GM19240 (cell line): ENCODE results near the gene EPX.
"Not testable (repeated sequence)": the region's sequence is repeated elsewhere in the genome, so short reads cannot be mapped to it uniquely, and the experiment has no call there.

Experiments used
- DNase-seq: peaks from one replicate; pipeline ENCODE4 v3.0.0; 2011; ENCODE audit warnings: low spot score; ENCODE audit not compliant: insufficient read length

The EPX gene, protein sequence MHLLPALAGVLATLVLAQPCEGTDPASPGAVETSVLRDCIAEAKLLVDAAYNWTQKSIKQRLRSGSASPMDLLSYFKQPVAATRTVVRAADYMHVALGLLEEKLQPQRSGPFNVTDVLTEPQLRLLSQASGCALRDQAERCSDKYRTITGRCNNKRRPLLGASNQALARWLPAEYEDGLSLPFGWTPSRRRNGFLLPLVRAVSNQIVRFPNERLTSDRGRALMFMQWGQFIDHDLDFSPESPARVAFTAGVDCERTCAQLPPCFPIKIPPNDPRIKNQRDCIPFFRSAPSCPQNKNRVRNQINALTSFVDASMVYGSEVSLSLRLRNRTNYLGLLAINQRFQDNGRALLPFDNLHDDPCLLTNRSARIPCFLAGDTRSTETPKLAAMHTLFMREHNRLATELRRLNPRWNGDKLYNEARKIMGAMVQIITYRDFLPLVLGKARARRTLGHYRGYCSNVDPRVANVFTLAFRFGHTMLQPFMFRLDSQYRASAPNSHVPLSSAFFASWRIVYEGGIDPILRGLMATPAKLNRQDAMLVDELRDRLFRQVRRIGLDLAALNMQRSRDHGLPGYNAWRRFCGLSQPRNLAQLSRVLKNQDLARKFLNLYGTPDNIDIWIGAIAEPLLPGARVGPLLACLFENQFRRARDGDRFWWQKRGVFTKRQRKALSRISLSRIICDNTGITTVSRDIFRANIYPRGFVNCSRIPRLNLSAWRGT

GRCh38 chr17:58192612-58193011 is at the start of gene EPX:
EPX (plus strand) TSS chr17:58192726; CDS start chr17:58192847, 121 bp downstream.
- no peak for DNase-seq

DNA sequence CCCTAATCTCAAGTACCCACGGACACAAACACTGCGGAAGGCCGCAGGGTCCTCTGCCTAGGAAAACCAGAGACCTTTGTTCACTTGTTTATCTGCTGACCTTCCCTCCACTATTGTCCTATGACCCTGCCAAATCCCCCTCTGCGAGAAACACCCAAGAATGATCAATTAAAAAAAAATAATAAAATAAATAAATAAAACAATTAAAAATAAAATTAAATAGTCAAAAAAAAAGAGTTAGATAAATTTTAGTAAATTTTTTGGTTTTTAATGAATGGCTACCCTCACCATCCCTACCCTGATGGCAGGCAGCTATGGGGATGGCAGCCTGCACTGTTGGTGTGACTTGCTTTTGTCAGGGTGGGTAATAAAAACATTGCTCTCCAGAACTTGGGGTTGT is 49.2 kb upstream of the EPX start:
- DNase-seq, result not testable (repeated sequence)

- no peak for DNase-seq
Observed at GRCh38 chr17:58144801-58145200, 47.7 kb upstream of the EPX start.

DNA sequence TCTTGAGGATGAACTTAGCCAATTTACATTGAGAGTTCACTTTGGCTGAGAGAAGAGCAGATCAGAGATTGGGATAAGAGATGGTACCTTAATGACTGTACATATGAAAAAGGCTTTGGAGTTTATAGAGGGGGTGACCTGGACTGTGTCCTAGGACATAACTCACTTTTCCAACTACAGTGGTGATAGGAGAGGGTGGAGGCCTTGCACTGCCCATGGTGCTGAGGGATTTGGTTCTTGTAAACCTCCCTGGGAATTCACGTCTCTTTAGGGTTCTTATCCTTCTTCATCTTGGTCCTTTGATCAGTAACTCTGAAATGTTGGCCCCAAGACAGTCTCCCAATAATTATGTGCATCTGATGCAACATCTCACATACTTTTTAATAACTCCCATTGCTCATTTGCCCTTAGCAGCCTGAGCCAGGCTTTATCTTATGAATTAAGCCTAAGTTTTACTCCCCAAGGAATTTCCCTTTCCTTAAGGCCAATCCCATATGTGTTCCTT is 44.5 kb upstream of the EPX start, which contains the start of gene OR4D1:
OR4D1 (plus strand) TSS at position 455 of the 505 bp plus-strand sequence. CDS start 6,770 bp downstream, outside the sequence.
- DNase-seq, result no peak

DNA sequence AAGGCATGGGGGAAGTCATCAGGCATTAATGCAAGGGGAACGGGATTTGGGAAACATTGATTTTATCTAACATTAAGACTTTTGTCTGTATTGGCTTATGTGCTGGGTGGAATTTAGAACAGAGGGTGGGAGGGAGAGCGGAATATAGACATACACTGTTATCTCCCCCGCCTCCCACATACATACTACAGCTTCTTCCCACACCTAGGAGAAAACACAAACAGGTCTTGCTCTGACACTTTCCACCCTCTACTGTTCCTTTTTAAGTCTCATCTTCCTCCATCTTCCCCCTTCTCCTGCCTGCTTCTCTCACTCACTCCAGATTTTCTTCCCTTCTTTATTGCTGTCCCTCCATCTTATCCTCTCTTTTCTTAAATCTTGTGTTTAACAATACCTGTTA is 43.9 kb upstream of the EPX start:
- DNase-seq, result no peak

DNA sequence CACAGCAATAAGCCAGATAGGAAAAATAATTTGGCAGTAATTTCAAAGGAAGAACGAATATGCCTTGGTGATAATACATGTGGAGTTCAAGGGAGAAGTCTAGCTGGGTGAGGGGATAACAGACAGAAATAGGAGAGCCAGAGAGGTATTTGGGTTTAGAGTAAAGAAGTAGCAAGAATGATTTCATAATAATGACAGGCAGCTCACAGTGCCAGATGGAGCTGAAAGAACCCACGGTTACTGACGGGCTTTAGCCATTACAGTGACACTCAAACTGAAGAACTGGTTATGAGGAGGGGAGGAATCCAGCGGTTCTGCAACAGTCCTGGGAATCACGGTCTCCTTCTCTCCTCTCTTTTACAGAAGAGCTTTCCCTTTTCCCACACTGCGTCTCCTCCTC is 42.1 kb upstream of the EPX start:
- no peak for DNase-seq

- no peak for DNase-seq
Observed at GRCh38 chr17:58153046-58153445, 39.5 kb upstream of the EPX start.

DNA sequence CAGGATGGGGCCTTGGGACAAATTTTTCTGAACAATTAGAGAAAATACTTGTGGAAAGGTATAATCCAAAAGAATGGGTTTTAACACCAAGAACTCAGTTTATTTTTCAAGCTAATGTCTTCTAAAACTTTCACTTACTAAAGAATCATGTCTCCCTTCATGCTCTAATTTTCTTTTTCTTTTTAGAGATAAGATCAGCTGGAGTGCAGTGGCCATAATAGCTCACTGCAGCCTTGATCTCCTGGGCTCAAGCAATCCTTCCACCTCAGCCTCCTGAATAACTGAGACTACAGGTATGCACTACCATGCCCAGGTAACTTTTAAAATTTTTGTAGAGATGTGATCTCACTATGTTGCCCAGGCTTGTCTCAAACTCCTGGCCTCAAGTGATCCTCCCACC is 38.9 kb upstream of the EPX start:
- DNase-seq, result no peak

- DNase-seq, result no peak
Observed at GRCh38 chr17:58156839-58157803, 35.4 kb upstream of the EPX start.

DNA sequence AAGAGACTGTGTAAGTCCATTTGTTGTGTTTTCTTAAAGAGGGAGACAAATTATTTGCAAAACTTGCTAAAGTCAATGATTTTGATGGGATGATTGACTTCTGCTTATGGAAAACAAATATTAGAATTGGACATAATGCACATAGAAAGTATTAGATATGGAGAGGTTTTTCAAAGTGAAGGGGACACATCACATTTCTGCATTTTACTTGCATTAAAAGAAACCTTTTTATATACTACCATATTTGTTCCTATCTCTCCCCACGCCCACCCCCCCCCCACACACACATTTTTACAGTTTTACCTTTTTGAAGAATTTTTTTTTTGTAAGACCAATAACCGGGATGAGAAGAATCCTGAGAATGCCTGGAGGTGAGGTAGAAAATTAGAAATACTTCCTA is 34.3 kb upstream of the EPX start:
- DNase-seq, result no peak

- DNase-seq, result no peak
Observed at GRCh38 chr17:58161566-58161965, 31.0 kb upstream of the EPX start.

- no peak for DNase-seq
Observed at GRCh38 chr17:58165981-58166380, 26.5 kb upstream of the EPX start.

DNA sequence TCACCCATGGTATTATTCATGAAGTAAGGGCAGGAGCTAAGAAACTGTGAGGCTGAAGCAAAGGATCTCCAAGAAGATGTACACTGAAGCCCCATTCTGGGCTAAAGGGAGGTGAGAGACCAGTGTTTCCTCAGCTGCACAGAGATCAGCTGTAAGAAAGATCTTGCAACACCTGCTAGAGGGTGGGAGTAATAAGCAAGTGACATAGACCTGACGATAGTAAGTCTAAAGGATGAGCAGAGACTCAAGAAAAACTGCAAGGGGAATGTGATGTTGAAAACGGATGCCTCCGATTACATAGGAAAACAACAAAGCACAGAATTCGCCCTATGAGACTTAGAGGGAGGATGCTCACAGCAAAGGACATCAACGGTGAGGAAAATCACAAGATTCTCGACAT is 25.8 kb upstream of the EPX start, which contains the start of gene OR4D2:
OR4D2 (plus strand) TSS at position 301 of the 400 bp plus-strand sequence. CDS start 2,674 bp downstream, outside the sequence.
- DNase-seq, result no peak

GRCh38 chr17:58170622-58171021 is 21.9 kb upstream of the EPX start:
- no peak for DNase-seq

DNA sequence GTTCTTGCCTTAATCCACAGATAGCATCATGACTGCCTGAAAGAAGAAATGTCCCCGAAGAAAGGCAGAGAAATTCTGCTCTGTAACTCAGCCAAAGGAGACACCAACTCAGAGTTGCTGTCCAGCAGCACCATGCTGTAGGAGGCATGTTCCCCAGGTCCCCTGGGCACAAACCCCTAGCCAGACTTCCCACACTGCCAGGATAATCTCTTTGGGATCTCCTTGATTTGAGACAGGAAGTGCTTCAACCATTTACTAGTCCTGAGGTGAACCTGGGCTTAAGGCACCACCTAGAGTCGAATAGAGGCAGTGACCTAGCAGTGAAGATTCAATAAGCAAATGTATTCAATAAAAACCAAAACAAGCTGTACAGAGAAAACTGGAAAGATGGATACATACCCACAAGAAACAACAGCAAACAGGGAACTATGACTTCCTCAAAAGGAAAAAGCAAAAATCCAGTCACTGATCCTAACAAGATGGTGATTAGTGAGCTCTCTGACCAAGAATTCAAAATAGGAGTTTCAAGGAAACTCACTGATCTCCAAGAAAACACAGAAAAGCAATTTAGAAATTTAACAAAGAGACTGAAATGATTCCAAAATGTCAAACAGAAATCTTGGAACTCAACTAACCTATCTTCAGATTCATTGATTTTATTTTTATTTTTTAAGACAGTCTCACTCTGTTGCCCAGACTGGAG is 20.0 kb upstream of the EPX start:
- DNase-seq, result no peak

DNA sequence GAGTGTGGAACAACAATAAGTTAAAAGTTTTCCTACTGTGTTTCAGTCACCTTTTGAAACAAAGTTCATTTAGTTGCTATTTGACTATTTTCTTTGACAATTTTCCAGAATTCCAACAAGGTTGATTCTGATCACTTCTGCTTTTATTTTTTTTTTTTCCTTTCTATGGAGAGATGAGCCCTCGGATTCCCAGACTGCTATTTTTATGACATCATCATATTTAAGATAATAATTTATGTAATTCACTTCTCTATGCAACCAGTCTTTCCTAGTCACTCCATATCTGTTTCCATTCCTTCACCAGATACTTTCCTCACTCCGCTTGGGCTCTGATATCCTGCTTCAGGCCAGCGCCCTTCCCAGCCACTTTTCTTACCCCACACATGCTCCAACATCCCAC is 17.7 kb upstream of the EPX start:
- no peak for DNase-seq

GRCh38 chr17:58176200-58176599 is 16.3 kb upstream of the EPX start:
- DNase-seq, result no peak

DNA sequence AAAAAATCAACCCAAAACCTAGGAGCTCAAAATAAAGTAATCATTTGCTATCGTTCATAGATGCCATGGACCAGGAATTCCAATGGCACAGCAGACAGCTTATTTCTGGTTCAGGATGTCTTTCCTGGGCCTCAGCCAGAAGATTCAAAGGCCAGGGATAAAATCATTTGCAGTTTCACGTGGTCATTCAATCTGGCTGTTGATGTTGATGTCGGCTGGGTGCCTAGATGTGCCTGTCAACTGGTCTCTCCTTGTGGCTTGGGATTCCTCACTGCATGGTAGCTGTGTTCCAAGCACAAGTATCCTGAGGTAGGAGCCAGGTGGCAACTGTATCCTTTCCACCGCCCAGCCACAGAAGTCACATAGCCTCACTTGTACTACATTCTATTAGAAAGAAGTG is 10.7 kb upstream of the EPX start:
- no peak for DNase-seq

GRCh38 chr17:58183514-58183913 is 9.0 kb upstream of the EPX start:
- DNase-seq, result no peak

GRCh38 chr17:58184308-58184985 is 8.1 kb upstream of the EPX start:
- DNase-seq, result no peak
